H9 (cell line): ENCODE results near the gene OIP5. TPM values are rescaled to one million over a fixed set of nuclear protein-coding genes. Genes with fewer than 3 reads are reported as not detected.

Experiments used
- DNase-seq: peaks from one replicate; pipeline ENCODE4 v3.0.0-alpha.2; 2017
- H2AFZ ChIP-seq: one replicate; pipeline ENCODE4 v1.6.1; 2013; ENCODE audit warnings: mild to moderate bottlenecking, low read length, control low read depth, moderate library complexity
- H2AK5ac ChIP-seq: 2 replicates; pipeline ENCODE4 v1.6.1; 2013; ENCODE audit warnings: low read length, control low read depth, mixed read lengths; ENCODE audit not compliant: insufficient read length
- H2BK120ac ChIP-seq: one replicate; pipeline ENCODE4 v1.6.1; 2013; ENCODE audit warnings: low read depth, mild to moderate bottlenecking, low read length, control low read depth, inconsistent platforms; ENCODE audit not compliant: poor library complexity, severe bottlenecking
- H2BK12ac ChIP-seq: 2 replicates; pipeline ENCODE4 v1.6.1; 2013; ENCODE audit warnings: low read length, control low read depth, mixed read lengths, low read depth; ENCODE audit not compliant: insufficient read length
- H2BK15ac ChIP-seq: 2 replicates; pipeline ENCODE4 v1.6.1; 2013; ENCODE audit warnings: low read depth, low read length, control low read depth
- H2BK20ac ChIP-seq: one replicate; pipeline ENCODE4 v1.6.1; 2013; ENCODE audit warnings: low read depth, mild to moderate bottlenecking, low read length, control low read depth, inconsistent platforms; ENCODE audit not compliant: poor library complexity, severe bottlenecking
- H2BK5ac ChIP-seq: 2 replicates; pipeline ENCODE4 v1.6.1; 2013; ENCODE audit warnings: low read length, control low read depth, mixed read lengths; ENCODE audit not compliant: insufficient read length
- H3K14ac ChIP-seq: 2 replicates; pipeline ENCODE4 v1.6.1; 2013; ENCODE audit warnings: low read length, control low read depth; ENCODE audit not compliant: insufficient read depth
- H3K18ac ChIP-seq: 2 replicates; pipeline ENCODE4 v1.6.1; 2013; ENCODE audit warnings: low read depth, mild to moderate bottlenecking, mixed read lengths, low read length, control low read depth; ENCODE audit not compliant: insufficient read length
- H3K23ac ChIP-seq: 2 replicates; pipeline ENCODE4 v1.6.1; 2013; ENCODE audit warnings: low read length, control low read depth, mixed read lengths, low read depth; ENCODE audit not compliant: insufficient read length
- H3K23me2 ChIP-seq: 2 replicates; pipeline ENCODE4 v1.6.1; 2013; ENCODE audit warnings: low read depth, mild to moderate bottlenecking, mixed read lengths, low read length, control low read depth; ENCODE audit not compliant: insufficient read length, poor library complexity, severe bottlenecking
- H3K27ac ChIP-seq: 2 replicates; pipeline ENCODE4 v1.5.1; 2013; ENCODE audit warnings: low read length, control low read depth, mixed read lengths, low read depth; ENCODE audit not compliant: insufficient read length
- H3K27me3 ChIP-seq: 2 replicates; pipeline ENCODE4 v1.6.1; 2013; ENCODE audit warnings: low read length, control low read depth, inconsistent platforms; ENCODE audit not compliant: insufficient read depth
- H3K4ac ChIP-seq: 2 replicates; pipeline ENCODE4 v1.6.1; 2013; ENCODE audit warnings: low read depth, mild to moderate bottlenecking, control low read depth, inconsistent platforms, low read length, moderate library complexity
- H3K4me1 ChIP-seq: 2 replicates; pipeline ENCODE4 v1.6.1; 2013; ENCODE audit warnings: low read length, control low read depth, inconsistent platforms; ENCODE audit not compliant: insufficient read depth
- H3K4me2 ChIP-seq: 2 replicates; pipeline ENCODE4 v1.6.1; 2013; ENCODE audit warnings: low read length, control low read depth, mixed read lengths; ENCODE audit not compliant: insufficient read length, insufficient read depth
- H3K56ac ChIP-seq: 2 replicates; pipeline ENCODE4 v1.6.1; 2013; ENCODE audit warnings: low read depth, mild to moderate bottlenecking, mixed read lengths, low read length, control low read depth; ENCODE audit not compliant: insufficient read length
- H3K79me1 ChIP-seq: 2 replicates; pipeline ENCODE4 v1.6.1; 2013; ENCODE audit warnings: low read depth, mild to moderate bottlenecking, moderate library complexity, low read length, control low read depth, inconsistent platforms; ENCODE audit not compliant: insufficient read depth, poor library complexity, severe bottlenecking
- H3K79me2 ChIP-seq: 2 replicates; pipeline ENCODE4 v1.6.1; 2013; ENCODE audit warnings: low read length, control low read depth, inconsistent platforms; ENCODE audit not compliant: insufficient read depth
- H3K9ac ChIP-seq: 2 replicates; pipeline ENCODE4 v1.6.1; 2013; ENCODE audit warnings: low read length, control low read depth, mixed read lengths; ENCODE audit not compliant: insufficient read length; ENCODE audit errors: extremely low read depth
- H3K9me3 ChIP-seq: one replicate; pipeline ENCODE4 v1.6.1; 2013; ENCODE audit warnings: low read depth, low read length, inconsistent platforms; ENCODE audit not compliant: control insufficient read depth
- H3T11ph ChIP-seq: one replicate; pipeline ENCODE4 v1.6.1; 2013; ENCODE audit warnings: mild to moderate bottlenecking, low read length, control low read depth, inconsistent platforms
- H4K20me1 ChIP-seq: one replicate; pipeline ENCODE4 v1.6.1; 2013; ENCODE audit not compliant: control insufficient read depth, insufficient read length, insufficient read depth
- H4K5ac ChIP-seq: 2 replicates; pipeline ENCODE4 v1.6.1; 2013; ENCODE audit warnings: low read depth, mild to moderate bottlenecking, mixed read lengths, low read length, control low read depth; ENCODE audit not compliant: insufficient read length
- H4K8ac ChIP-seq: replicated peaks from 2 replicates; pipeline ENCODE4 v1.6.1; 2013; ENCODE audit warnings: low read length, control low read depth, mixed read lengths, low read depth; ENCODE audit not compliant: insufficient read length
- H4K91ac ChIP-seq: 2 replicates; pipeline ENCODE4 v1.6.1; 2013; ENCODE audit warnings: low read depth, mild to moderate bottlenecking, moderate library complexity, mixed read lengths, low read length, control low read depth; ENCODE audit not compliant: insufficient read length
- H3K27ac Mint-ChIP-seq, 3 experiments: 2 replicates in 2 of 3; 3 replicates in 1 of 3; pipeline ENCODE4 v1.8.0; 2020 to 2021; ENCODE audit warnings: mixed read lengths in 3 of 3, mild to moderate bottlenecking in 1 of 3, moderate library complexity in 1 of 3
- H3K27me3 Mint-ChIP-seq: 2 replicates; pipeline ENCODE4 v1.8.0; 2021; ENCODE audit warnings: low read depth, mild to moderate bottlenecking, moderate library complexity, mixed read lengths
- H3K36me3 Mint-ChIP-seq, 3 experiments: 2 replicates in 2 of 3; 3 replicates in 1 of 3; pipeline ENCODE4 v1.8.0; 2020 to 2021; ENCODE audit warnings: low read depth in 3 of 3, mixed read lengths in 3 of 3; ENCODE audit not compliant: insufficient read depth in 1 of 3
- H3K4me1 Mint-ChIP-seq, 2 experiments: 2 replicates each; pipeline ENCODE4 v1.8.0; 2020; ENCODE audit warnings: mixed read lengths in 2 of 2
- H3K4me3 Mint-ChIP-seq, 2 experiments: 2 replicates in 1 of 2; 3 replicates in 1 of 2; pipeline ENCODE4 v1.8.0; 2020 to 2021; ENCODE audit warnings: mild to moderate bottlenecking in 2 of 2, mixed read lengths in 2 of 2, moderate library complexity in 1 of 2
- H3K9me3 Mint-ChIP-seq, 2 experiments: 2 replicates in 1 of 2; 3 replicates in 1 of 2; pipeline ENCODE4 v1.8.0; 2020; ENCODE audit warnings: mild to moderate bottlenecking in 2 of 2, mixed read lengths in 2 of 2, moderate library complexity in 1 of 2
- WGBS: extraction: QIAGEN DNeasy Blood & Tissue Kit; methylation state at CpG from one replicate; pipeline ENCODE4 v1.1.7; 2013; ENCODE audit warnings: missing lambda C conversion rate, low lambda C conversion rate, mixed read lengths; ENCODE audit not compliant: insufficient read length; ENCODE audit errors: extremely low coverage; 5-methylcytosine and 5-hydroxymethylcytosine counted together
- total RNA-seq: library from RNA; stranded (reverse); gene quantifications from 2 replicates; pipeline ENCODE4 v1.2.1, GENCODE V29; 2021
- TF ChIP-seq, protein P1 (sequence below): fragments of 200-600 bp; sonication (generic); conservative IDR thresholded peaks from 3 replicates; pipeline ENCODE4 v1.8.0; 2021; ENCODE audit warnings: antibody characterized with exemption, mild to moderate bottlenecking

Gene OIP5
- total RNA-seq, 1 experiment from 2014 or later, result 30.9 TPM

DNA sequence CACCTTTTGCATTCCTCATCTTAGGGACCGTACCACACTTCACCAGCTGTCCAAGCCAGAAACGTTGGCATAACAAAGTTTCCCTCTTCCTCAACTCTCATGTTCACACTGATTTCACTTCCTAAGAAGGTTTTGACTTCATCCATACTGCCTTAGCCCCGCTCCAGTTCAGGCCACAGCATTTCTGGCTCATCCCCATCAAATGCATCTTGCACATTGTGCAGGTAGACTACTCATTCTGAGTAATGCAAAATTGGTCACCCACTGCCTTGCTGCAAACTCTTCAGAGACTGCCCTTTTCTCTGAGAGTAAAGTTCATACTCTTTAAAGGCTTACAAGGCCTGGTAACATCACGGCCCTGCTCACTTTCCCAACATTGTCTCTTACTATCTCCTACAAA, 9.1 kb upstream of the OIP5 start:
- H2BK12ac ChIP-seq, result no peak overlapping the region
- peaks cover 53 to 90% (median 81%) of the 10 kb centered on the region in 3 experiments for H3K36me3 Mint-ChIP-seq
- H3K79me2 ChIP-seq, result peaks cover 3% of the 10 kb centered on the region; the same call in 1 of the 2 replicates
- no peak overlapping the region for H3T11ph ChIP-seq
- H2BK5ac ChIP-seq, result no peak overlapping the region
- H4K8ac ChIP-seq, result no peak overlapping the region
- no peak overlapping the region for H2BK120ac ChIP-seq
- peak overlapping the region; percentile 47 for H4K5ac ChIP-seq
- H2BK15ac ChIP-seq, result no peak overlapping the region
- H3K4me1 ChIP-seq, result no peaks in the 10 kb centered on the region
- H3K23ac ChIP-seq, result no peak overlapping the region
- no peaks in the 10 kb centered on the region for H3K23me2 ChIP-seq
- no peak overlapping the region for H3K9ac ChIP-seq
- H3K18ac ChIP-seq, result no peak overlapping the region
- no peaks in the 10 kb centered on the region for H3K27me3 Mint-ChIP-seq
- H3K9me3 Mint-ChIP-seq, result no peaks in the 10 kb centered on the region
- H3K4me1 Mint-ChIP-seq, result peaks cover 3 to 7% of the 10 kb centered on the region in 2 experiments; a peak in 3 of 4 replicates
- no peaks in the 10 kb centered on the region for H4K20me1 ChIP-seq
- no CpG with 5 or more reads among the region's 4 CpGs for WGBS
- DNase-seq, result no peak
- no peaks in the 10 kb centered on the region for H3K9me3 ChIP-seq
- TF ChIP-seq, protein P1, sequence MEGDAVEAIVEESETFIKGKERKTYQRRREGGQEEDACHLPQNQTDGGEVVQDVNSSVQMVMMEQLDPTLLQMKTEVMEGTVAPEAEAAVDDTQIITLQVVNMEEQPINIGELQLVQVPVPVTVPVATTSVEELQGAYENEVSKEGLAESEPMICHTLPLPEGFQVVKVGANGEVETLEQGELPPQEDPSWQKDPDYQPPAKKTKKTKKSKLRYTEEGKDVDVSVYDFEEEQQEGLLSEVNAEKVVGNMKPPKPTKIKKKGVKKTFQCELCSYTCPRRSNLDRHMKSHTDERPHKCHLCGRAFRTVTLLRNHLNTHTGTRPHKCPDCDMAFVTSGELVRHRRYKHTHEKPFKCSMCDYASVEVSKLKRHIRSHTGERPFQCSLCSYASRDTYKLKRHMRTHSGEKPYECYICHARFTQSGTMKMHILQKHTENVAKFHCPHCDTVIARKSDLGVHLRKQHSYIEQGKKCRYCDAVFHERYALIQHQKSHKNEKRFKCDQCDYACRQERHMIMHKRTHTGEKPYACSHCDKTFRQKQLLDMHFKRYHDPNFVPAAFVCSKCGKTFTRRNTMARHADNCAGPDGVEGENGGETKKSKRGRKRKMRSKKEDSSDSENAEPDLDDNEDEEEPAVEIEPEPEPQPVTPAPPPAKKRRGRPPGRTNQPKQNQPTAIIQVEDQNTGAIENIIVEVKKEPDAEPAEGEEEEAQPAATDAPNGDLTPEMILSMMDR, result no peak
- no peak overlapping the region for H3K4me3 Mint-ChIP-seq
- H4K91ac ChIP-seq, result no peak overlapping the region
- peaks cover 10% of the 10 kb centered on the region for H3K79me1 ChIP-seq
- no peak overlapping the region for H2BK20ac ChIP-seq
- H2AK5ac ChIP-seq, result no peak overlapping the region
- peak overlapping the region in 2 of 3 experiments; percentile 11 to 14; a peak in 2 of 7 replicates for H3K27ac Mint-ChIP-seq
- H3K27ac ChIP-seq, result no peak overlapping the region
- no peaks in the 10 kb centered on the region for H3K27me3 ChIP-seq
- H3K56ac ChIP-seq, result no peak overlapping the region
- no peak overlapping the region for H3K4ac ChIP-seq
- H2AFZ ChIP-seq, result no peak overlapping the region
- H3K4me2 ChIP-seq, result no peak overlapping the region
- no peak overlapping the region for H3K14ac ChIP-seq
